GM12878 (cell line): ENCODE results near the gene TFAM. TPM values are rescaled to one million over a fixed set of nuclear protein-coding genes. Genes with fewer than 3 reads are reported as not detected.
A peak's percentile ranks its signal among the peaks of the same experiment; 100 is the strongest.

Experiments used
- ATAC-seq: fragments of 200-7000 bp; cut with Tn5 transposase; 3 replicates; pipeline ENCODE4 v1.9.1; 2020; ENCODE audit warnings: mild to moderate bottlenecking, moderate library complexity
- BruUV-seq: library from RNA; stranded (reverse); fragments of 400-500 nt; replicated peaks from 2 replicates; lab custom pipeline; 2021; lab: Mats Ljungman, UMichigan
- CTCF ChIA-PET: fragments of 300-600 bp; sonication (Branson Sonifier 250); formaldehyde crosslinking; extraction: SDS; loops from one replicate; lab custom pipeline; 2021; ENCODE audit warnings: inconsistent platforms; lab: Yijun Ruan, JAX
- POLR2A ChIA-PET: fragments of 350-600 bp; formaldehyde crosslinking; extraction: SDS; loops from one replicate; lab custom pipeline; 2021; ENCODE audit warnings: inconsistent platforms; lab: Charles Lee
- RAD21 ChIA-PET: fragments of 300-600 bp; sonication (Branson Sonifier 250); formaldehyde crosslinking; loops from one replicate; lab custom pipeline; 2023; ENCODE audit warnings: antibody characterized with exemption; ENCODE audit not compliant: unreplicated experiment; lab: Charles Lee
- SMC1A ChIA-PET: fragments of 300-600 bp; sonication (Branson Sonifier 250); formaldehyde crosslinking; loops from one replicate; lab custom pipeline; 2023; ENCODE audit not compliant: unreplicated experiment, uncharacterized antibody; lab: Charles Lee
- DNase-seq: peaks from one replicate; pipeline ENCODE4 v3.0.0-alpha.2; 2011; ENCODE audit warnings: low read depth, low spot score
- FAIRE-seq: peaks from 3 replicates; lab custom pipeline; 2011; peaks lifted over from hg19 to GRCh38; lab: Jason Lieb, UNC
- H2AFZ ChIP-seq: 2 replicates; pipeline ENCODE4 v1.6.0; 2011; ENCODE audit warnings: low read depth, low read length, control low read depth; ENCODE audit not compliant: control insufficient read depth
- H3K27ac ChIP-seq: 2 replicates; pipeline ENCODE4 v1.5.1; 2011; ENCODE audit warnings: control low read depth; ENCODE audit not compliant: control insufficient read depth, insufficient read depth
- H3K27me3 ChIP-seq, 2 experiments: replicated peaks in 1 of 2; 2 replicates each; pipeline versions ENCODE4 v1.6.0 to v1.6.1; 2011; ENCODE audit warnings: low read length in 1 of 2; ENCODE audit not compliant: control insufficient read depth in 2 of 2, insufficient read depth in 2 of 2
- H3K36me3 ChIP-seq, 2 experiments: 2 replicates each; pipeline ENCODE4 v1.5.1; 2011; ENCODE audit warnings: low read length in 1 of 2; ENCODE audit not compliant: control insufficient read depth in 2 of 2, insufficient read depth in 2 of 2
- H3K4me1 ChIP-seq: 2 replicates; pipeline ENCODE4 v1.6.1; 2011; ENCODE audit warnings: mild to moderate bottlenecking, low read length, moderate library complexity, mixed read lengths; ENCODE audit not compliant: control insufficient read depth, insufficient read depth
- H3K4me2 ChIP-seq: 2 replicates; pipeline ENCODE4 v1.6.0; 2011; ENCODE audit warnings: control low read depth; ENCODE audit not compliant: control insufficient read depth, insufficient read depth
- H3K4me3 ChIP-seq: fragments of 200-600 bp; sonication (generic); 2 replicates; pipeline ENCODE4 v1.5.1; 2016
- H3K79me2 ChIP-seq: 2 replicates; pipeline ENCODE4 v1.6.0; 2011; ENCODE audit warnings: low read length; ENCODE audit not compliant: control insufficient read depth, insufficient read depth
- H3K9ac ChIP-seq: 2 replicates; pipeline ENCODE4 v1.8.0; 2011; ENCODE audit warnings: low read length, control low read depth, mixed read lengths; ENCODE audit not compliant: control insufficient read depth, insufficient read depth
- H3K9me3 ChIP-seq: replicated peaks from 3 replicates; pipeline ENCODE4 v1.5.1; 2011; ENCODE audit warnings: mild to moderate bottlenecking, low read length; ENCODE audit not compliant: control insufficient read depth, insufficient read depth
- H4K20me1 ChIP-seq: 2 replicates; pipeline ENCODE4 v1.6.0; 2011; ENCODE audit not compliant: control insufficient read depth, insufficient read depth
- NR2C1 ChIP-seq: fragments of 450-650 bp; IDR thresholded peaks from 2 replicates; pipeline ENCODE4 v1.6.1; 2017; ENCODE audit warnings: antibody characterized with exemption, mild to moderate bottlenecking, moderate library complexity
- WGBS: methylation state at CpG from one replicate; pipeline ENCODE4 v1.1.6; 2016; ENCODE audit warnings: low lambda C conversion rate; ENCODE audit not compliant: insufficient replicate concordance, insufficient coverage; ENCODE audit errors: missing lambda C conversion rate; 5-methylcytosine and 5-hydroxymethylcytosine counted together
- in situ Hi-C: fragments of 300-500 bp; cut with MboI; formaldehyde crosslinking; loops from 9 replicates; pipeline ENCODE4 v1.14.3; 2018; ENCODE audit warnings: mixed read lengths
- intact Hi-C: fragments of 100-400 bp; cut with micrococcal nuclease; formaldehyde crosslinking; loops from one replicate; pipeline ENCODE4 v1.14.2; 2022; ENCODE audit not compliant: unreplicated experiment
- polyA plus RNA-seq, 11 experiments: library from polyadenylated mRNA; depleted of rRNA in 4 of 11; unstranded in 6 of 11; stranded (reverse) in 5 of 11; fragments of >200 nt; fragmentation: Nextera tagmentation in 4 of 11; fragmentation: Illumina TruSeq in 1 of 11; extraction: Ambion mirVana in 4 of 11; extraction: Trizol in 1 of 11; gene quantifications; 1 replicate in 1 of 11; 2 replicates in 10 of 11; pipeline versions ENCODE4 v1.2.1 to v1.2.3, GENCODE V29; 2011 to 2016; ENCODE audit warnings: inconsistent platforms in 2 of 11, missing spikeins in 2 of 11, low read depth in 1 of 11
- total RNA-seq, 4 experiments: library from RNA; depleted of rRNA in 3 of 4; stranded (reverse); fragments of >200 nt in 3 of 4; fragmentation: Illumina TruSeq in 1 of 4; extraction: Trizol in 1 of 4; gene quantifications; 2 replicates each; pipeline versions ENCODE4 v1.2.1 to v1.2.3, GENCODE V29; 2013 to 2021
- TF ChIP-seq, protein P1 (sequence below): fragments of 450-650 bp; IDR thresholded peaks from 2 replicates; pipeline ENCODE4 v1.6.1; 2017; ENCODE audit warnings: mild to moderate bottlenecking
- TF ChIP-seq, protein P2 (sequence below): IDR thresholded peaks from 2 replicates; pipeline ENCODE4 v1.6.1; 2012; ENCODE audit warnings: low read length, inconsistent platforms

The TFAM gene
- total and polyA plus RNA-seq, 10 of the 15 experiments (the other 5 are each of a cell fraction or from before 2014, with no cell fraction given): 44.9 to 135 (median 93.3) TPM

DNA sequence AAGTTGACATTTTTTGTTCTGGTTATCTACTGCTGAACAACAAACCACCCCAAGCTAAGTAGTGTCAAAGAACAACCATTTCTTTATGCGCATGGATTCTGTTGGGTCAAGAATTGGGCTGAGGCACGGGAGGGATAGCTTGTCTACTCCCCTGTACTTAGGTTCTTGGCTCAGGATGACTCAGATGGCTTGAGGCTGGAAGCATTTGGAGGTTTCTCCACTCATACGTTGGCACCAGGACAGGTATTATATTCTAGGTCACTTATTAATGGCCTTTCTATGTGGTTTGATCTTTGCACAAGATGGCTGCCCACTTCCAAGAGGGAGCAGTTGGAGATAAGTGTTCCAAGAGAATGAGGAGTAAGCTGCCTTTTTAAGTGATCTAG lies 11.8 kb upstream of the TFAM start:
- no peaks in the 10 kb centered on the region for H3K9me3 ChIP-seq
- no peaks in the 10 kb centered on the region for H3K27me3 ChIP-seq
- TF ChIP-seq, protein P1, sequence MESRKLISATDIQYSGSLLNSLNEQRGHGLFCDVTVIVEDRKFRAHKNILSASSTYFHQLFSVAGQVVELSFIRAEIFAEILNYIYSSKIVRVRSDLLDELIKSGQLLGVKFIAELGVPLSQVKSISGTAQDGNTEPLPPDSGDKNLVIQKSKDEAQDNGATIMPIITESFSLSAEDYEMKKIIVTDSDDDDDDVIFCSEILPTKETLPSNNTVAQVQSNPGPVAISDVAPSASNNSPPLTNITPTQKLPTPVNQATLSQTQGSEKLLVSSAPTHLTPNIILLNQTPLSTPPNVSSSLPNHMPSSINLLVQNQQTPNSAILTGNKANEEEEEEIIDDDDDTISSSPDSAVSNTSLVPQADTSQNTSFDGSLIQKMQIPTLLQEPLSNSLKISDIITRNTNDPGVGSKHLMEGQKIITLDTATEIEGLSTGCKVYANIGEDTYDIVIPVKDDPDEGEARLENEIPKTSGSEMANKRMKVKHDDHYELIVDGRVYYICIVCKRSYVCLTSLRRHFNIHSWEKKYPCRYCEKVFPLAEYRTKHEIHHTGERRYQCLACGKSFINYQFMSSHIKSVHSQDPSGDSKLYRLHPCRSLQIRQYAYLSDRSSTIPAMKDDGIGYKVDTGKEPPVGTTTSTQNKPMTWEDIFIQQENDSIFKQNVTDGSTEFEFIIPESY: no peak
- TF ChIP-seq NR2C1: no peak
- TF ChIP-seq, protein P2, sequence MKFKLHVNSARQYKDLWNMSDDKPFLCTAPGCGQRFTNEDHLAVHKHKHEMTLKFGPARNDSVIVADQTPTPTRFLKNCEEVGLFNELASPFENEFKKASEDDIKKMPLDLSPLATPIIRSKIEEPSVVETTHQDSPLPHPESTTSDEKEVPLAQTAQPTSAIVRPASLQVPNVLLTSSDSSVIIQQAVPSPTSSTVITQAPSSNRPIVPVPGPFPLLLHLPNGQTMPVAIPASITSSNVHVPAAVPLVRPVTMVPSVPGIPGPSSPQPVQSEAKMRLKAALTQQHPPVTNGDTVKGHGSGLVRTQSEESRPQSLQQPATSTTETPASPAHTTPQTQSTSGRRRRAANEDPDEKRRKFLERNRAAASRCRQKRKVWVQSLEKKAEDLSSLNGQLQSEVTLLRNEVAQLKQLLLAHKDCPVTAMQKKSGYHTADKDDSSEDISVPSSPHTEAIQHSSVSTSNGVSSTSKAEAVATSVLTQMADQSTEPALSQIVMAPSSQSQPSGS: no peak
- H3K9ac ChIP-seq: no peak overlapping the region
- H3K27ac ChIP-seq: no peak overlapping the region
- no peaks in the 10 kb centered on the region for H4K20me1 ChIP-seq
- in situ Hi-C loops: no loop called here
- no peak overlapping the region for H2AFZ ChIP-seq
- peaks cover 6% of the 10 kb centered on the region for H3K4me1 ChIP-seq
- 98% methylated on average over 3 of the region's 3 CpGs for WGBS
- RAD21 ChIA-PET: no interaction called here
- FAIRE-seq (no peak), ATAC-seq (peak; percentile 17; the same call in 2 of the 3 replicates), DNase-seq (no peak)
- SMC1A ChIA-PET: interaction anchor here (1.0 to 1.3 kb wide), 2 partner anchors 8 kb away, joined by 3 to 5 read pairs; no protein-coding TSS in a partner anchor
- CTCF ChIA-PET: interaction anchor here (1.1 to 1.3 kb wide), 3 partner anchors 9 to 74 kb away, joined by 3 to 4 read pairs (median 3); partner anchors contain the start of gene TFAM
- H3K4me3 ChIP-seq: no peak overlapping the region
- no peak overlapping the region for H3K4me2 ChIP-seq
- no peaks in the 10 kb centered on the region for H3K36me3 ChIP-seq
- POLR2A ChIA-PET: no interaction called here
- no TSS peak for BruUV-seq
- intact Hi-C loops: loop anchor here (5.0 kb wide), 1 partner anchor 36 kb away; the partner anchor contains the start of gene UBE2D1
- no peaks in the 10 kb centered on the region for H3K79me2 ChIP-seq
